Ishikawa (cell line): ENCODE measurements around the gene PRSS1.
A peak's percentile ranks its signal among the peaks of the same experiment; 100 is the strongest.

Experiments used
- CEBPB ChIP-seq: IDR thresholded peaks from 2 replicates; pipeline ENCODE4 v1.6.1; 2012
- CREB1 ChIP-seq: IDR thresholded peaks from 2 replicates; pipeline ENCODE4 v1.6.1; 2012; ENCODE audit warnings: low read depth
- EGR1 ChIP-seq: IDR thresholded peaks from 2 replicates; pipeline ENCODE4 v1.6.1; 2012
- EP300 ChIP-seq: IDR thresholded peaks from 2 replicates; pipeline ENCODE4 v1.6.1; 2012; ENCODE audit warnings: borderline replicate concordance
- FOXM1 ChIP-seq: IDR thresholded peaks from 2 replicates; pipeline ENCODE4 v1.6.1; 2012; ENCODE audit warnings: low read depth, borderline replicate concordance
- NFIC ChIP-seq: IDR thresholded peaks from 2 replicates; pipeline ENCODE4 v1.6.1; 2012
- RAD21 ChIP-seq: IDR thresholded peaks from 2 replicates; pipeline ENCODE4 v1.6.1; 2012; ENCODE audit warnings: low read depth
- TAF1 ChIP-seq: IDR thresholded peaks from 2 replicates; pipeline ENCODE4 v1.6.1; 2012; ENCODE audit warnings: low read depth, mild to moderate bottlenecking
- TCF12 ChIP-seq: IDR thresholded peaks from 2 replicates; pipeline ENCODE4 v1.6.1; 2012; ENCODE audit warnings: low read depth
- TEAD4 ChIP-seq: IDR thresholded peaks from 2 replicates; pipeline ENCODE4 v1.6.1; 2012
- YY1 ChIP-seq: IDR thresholded peaks from 2 replicates; pipeline ENCODE4 v1.6.1; 2012; ENCODE audit warnings: low read depth
- ZBTB7A ChIP-seq: IDR thresholded peaks from 2 replicates; pipeline ENCODE4 v1.6.1; 2012; ENCODE audit warnings: low read depth
- TF ChIP-seq, protein P1 (sequence below): IDR thresholded peaks from 2 replicates; pipeline ENCODE4 v1.6.1; 2012; ENCODE audit warnings: low read depth, mild to moderate bottlenecking
- TF ChIP-seq, protein P2 (sequence below): IDR thresholded peaks from 2 replicates; pipeline ENCODE4 v1.6.1; 2012
- TF ChIP-seq, protein P3 (sequence below): IDR thresholded peaks from 2 replicates; pipeline ENCODE4 v1.6.1; 2012

The PRSS1 gene

DNA sequence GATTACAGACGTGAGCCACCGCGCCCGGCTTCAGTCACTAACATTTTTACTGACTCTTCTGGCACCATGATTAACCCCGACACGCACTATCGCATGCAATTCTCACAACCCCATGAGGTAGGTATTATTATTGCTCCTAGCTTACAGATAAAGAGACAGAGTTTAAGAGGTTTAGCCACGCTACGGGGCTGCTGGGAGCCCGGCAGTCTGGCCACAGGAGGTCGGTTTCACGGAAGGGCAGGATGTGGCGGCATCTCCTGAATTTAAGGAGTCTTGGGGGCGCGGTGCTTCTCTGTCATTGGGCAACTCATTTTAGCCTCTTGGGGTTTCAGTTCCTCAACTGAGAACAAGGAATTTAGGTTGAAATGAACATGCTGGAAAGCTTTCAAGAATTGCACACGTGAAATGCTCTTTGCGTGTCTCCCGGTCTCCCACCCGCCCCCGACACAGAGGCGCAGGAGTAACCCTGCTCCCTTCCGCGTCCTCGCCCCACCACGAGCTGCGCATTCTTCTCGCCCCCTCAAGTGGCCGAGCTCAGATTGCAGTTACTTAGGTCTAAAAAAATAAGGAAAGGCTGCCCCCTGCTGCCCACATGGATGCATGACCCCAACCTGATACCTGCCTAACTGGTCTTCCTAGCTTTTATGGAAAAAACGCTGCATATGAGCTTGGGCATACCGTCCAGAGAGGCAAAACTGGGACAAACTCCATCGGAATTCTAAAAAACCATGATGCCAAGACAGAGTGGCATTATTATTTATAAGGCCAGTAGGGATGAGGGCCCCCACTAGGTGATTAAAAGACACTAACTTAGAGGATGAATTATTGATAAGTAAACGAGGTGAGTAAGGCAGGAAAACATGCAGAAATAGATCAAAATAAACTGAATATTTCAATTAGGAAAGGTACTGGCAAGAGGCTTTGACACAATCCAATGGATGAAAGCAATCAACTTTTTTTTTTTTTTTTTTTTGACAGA, 33.9 kb downstream of the PRSS1 start:
- TF ChIP-seq FOXM1 = no peak
- TF ChIP-seq TEAD4 = peak; percentile 40; the same call in 1 of the 2 replicates
- TF ChIP-seq EGR1 = peak; percentile 39
- no peak for TF ChIP-seq CREB1
- TF ChIP-seq NFIC = no peak
- no peak for TF ChIP-seq TAF1
- 0 out of 2 replicates have a peak, but pooled peaks have one; percentile 41 for TF ChIP-seq ZBTB7A
- TF ChIP-seq TCF12 = no peak
- TF ChIP-seq, protein P1, sequence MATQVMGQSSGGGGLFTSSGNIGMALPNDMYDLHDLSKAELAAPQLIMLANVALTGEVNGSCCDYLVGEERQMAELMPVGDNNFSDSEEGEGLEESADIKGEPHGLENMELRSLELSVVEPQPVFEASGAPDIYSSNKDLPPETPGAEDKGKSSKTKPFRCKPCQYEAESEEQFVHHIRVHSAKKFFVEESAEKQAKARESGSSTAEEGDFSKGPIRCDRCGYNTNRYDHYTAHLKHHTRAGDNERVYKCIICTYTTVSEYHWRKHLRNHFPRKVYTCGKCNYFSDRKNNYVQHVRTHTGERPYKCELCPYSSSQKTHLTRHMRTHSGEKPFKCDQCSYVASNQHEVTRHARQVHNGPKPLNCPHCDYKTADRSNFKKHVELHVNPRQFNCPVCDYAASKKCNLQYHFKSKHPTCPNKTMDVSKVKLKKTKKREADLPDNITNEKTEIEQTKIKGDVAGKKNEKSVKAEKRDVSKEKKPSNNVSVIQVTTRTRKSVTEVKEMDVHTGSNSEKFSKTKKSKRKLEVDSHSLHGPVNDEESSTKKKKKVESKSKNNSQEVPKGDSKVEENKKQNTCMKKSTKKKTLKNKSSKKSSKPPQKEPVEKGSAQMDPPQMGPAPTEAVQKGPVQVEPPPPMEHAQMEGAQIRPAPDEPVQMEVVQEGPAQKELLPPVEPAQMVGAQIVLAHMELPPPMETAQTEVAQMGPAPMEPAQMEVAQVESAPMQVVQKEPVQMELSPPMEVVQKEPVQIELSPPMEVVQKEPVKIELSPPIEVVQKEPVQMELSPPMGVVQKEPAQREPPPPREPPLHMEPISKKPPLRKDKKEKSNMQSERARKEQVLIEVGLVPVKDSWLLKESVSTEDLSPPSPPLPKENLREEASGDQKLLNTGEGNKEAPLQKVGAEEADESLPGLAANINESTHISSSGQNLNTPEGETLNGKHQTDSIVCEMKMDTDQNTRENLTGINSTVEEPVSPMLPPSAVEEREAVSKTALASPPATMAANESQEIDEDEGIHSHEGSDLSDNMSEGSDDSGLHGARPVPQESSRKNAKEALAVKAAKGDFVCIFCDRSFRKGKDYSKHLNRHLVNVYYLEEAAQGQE = no peak
- TF ChIP-seq, protein P2, sequence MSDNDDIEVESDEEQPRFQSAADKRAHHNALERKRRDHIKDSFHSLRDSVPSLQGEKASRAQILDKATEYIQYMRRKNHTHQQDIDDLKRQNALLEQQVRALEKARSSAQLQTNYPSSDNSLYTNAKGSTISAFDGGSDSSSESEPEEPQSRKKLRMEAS = no peak
- TF ChIP-seq RAD21 = peak; percentile 100
- TF ChIP-seq, protein P3, sequence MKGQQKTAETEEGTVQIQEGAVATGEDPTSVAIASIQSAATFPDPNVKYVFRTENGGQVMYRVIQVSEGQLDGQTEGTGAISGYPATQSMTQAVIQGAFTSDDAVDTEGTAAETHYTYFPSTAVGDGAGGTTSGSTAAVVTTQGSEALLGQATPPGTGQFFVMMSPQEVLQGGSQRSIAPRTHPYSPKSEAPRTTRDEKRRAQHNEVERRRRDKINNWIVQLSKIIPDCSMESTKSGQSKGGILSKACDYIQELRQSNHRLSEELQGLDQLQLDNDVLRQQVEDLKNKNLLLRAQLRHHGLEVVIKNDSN = no peak
- TF ChIP-seq CEBPB = no peak
- TF ChIP-seq EP300 = no peak
- no peak for TF ChIP-seq YY1

DNA sequence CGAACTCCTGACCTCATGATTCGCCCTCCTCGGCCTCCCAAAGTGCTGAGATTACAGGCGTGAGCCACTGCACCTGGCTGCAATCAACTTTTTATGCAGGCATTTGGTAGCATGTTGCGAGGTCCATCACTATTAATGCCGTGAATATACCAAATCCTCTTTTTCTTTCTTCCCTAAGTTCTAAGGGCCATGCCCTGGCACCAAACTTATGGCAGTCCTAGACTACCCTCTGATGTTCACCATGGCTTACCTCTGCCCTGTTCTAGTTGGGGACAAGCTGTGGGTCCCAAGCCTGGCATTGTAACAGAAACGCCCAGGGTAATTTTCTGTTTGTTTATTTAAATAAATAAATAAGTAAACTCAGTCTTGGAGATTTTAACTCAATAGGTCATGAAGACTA, 34.8 kb downstream of the PRSS1 start:
- no peak for TF ChIP-seq YY1
- peak; percentile 36 for TF ChIP-seq RAD21

DNA sequence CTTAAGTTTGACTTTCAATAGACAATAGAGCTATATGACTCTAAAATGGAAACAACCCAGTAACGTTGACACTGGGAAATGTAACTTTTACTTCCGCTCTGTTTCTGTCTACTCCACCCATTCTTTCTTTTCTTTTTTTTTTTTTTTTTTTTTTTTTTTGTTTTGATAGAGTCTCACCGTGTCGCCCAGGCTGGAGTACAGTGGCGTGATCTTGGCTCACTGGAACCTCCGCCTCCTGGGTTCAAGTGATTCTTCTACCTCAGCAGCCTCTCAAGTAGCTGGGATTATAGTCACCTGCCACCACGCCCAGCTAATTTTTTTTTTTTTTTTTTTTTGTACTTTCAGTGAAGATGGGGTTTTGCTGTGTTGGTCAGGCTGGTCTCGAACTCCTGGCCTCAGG, 35.4 kb downstream of the PRSS1 start:
- TF ChIP-seq CEBPB (no peak), TCF12 (no peak), TEAD4 (no peak), FOXM1 (no peak), CREB1 (no peak), ZBTB7A (no peak), YY1 (no peak)
- TF ChIP-seq, protein P2 = no peak

DNA sequence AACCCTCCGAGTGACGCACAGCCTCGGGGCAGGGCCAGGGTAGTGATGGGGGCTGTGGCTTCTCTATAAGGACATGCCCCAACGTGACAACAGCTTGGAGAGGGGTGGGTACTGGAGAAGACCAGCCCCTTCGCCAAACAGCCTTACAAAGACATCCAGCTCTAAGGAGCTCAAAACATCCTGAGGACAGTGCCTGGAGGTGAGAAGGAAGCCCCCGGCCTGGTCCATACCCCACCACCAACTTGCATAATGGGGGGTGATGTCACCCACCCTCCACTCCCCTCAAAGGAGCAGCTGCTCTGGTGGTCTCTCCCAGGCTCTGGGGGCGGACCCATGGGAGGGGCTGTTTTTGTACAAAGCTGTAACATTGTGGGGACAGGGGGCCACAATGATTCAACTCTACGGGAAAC, 36.6 kb downstream of the PRSS1 start:
- TF ChIP-seq CREB1 (no peak), CEBPB (no peak), EP300 (no peak), RAD21 (no peak), NFIC (no peak), TEAD4 (no peak), FOXM1 (no peak), TAF1 (no peak), YY1 (no peak), ZBTB7A (no peak), EGR1 (no peak), TCF12 (no peak)
- TF ChIP-seq, protein P3 = no peak
- TF ChIP-seq, protein P2 = no peak
- TF ChIP-seq, protein P1 = no peak

DNA sequence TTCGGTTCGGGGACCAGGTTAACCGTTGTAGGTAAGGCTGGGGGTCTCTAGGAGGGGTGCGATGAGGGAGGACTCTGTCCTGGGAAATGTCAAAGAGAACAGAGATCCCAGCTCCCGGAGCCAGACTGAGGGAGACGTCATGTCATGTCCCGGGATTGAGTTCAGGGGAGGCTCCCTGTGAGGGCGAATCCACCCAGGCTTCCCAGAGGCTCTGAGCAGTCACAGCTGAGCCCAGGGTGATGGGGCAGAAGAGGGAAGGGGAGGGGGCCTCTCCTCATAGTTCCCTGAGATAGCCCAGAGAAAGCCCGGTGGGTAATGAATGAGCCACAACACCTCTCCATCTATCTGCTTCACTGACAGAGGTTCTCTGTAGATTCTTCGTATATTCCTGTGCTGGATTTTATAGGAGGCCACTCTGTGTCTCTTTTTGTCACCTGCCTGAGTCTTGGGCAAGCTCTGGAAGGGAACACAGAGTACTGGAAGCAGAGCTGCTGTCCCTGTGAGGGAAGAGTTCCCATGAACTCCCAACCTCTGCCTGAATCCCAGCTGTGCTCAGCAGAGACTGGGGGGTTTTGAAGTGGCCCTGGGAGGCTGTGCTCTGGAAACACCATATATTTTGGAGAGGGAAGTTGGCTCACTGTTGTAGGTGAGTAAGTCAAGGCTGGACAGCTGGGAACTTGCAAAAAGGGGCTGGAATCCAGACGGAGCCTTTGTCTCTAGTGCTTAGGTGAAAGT, 37.9 kb downstream of the PRSS1 start:
- TF ChIP-seq CREB1 (no peak), ZBTB7A (no peak)
